SU-DHL-6 (cell line): Measurements from ENCODE around the gene FNDC11.
"Not testable (repeated sequence)": the region's sequence is repeated elsewhere in the genome, so short reads cannot be mapped to it uniquely, and the experiment has no call there.

Experiments
- H2AFZ ChIP-seq: fragments of 200-600 bp; sonication (generic); 2 replicates; pipeline ENCODE4 v1.6.1; 2014; ENCODE audit warnings: low read depth, mild to moderate bottlenecking, moderate library complexity, mixed read lengths, antibody characterized with exemption, low read length; ENCODE audit not compliant: severe bottlenecking
- H3F3A ChIP-seq: fragments of 200-600 bp; shearing (Covaris generic); 2 replicates; pipeline ENCODE4 v1.6.0; 2016; ENCODE audit warnings: antibody characterized with exemption, mild to moderate bottlenecking; ENCODE audit not compliant: insufficient read depth
- H3K27ac ChIP-seq: fragments of 200-600 bp; sonication (generic); 2 replicates; pipeline ENCODE4 v1.5.1; 2016; ENCODE audit warnings: low read depth, mild to moderate bottlenecking, low read length, moderate library complexity, mixed read lengths
- H3K27me3 ChIP-seq: fragments of 200-600 bp; sonication (generic), shearing (Covaris generic); 2 replicates; pipeline ENCODE4 v1.6.0; 2014; ENCODE audit warnings: mild to moderate bottlenecking, low read length
- H3K36me3 ChIP-seq: fragments of 200-600 bp; sonication (generic); 2 replicates; pipeline ENCODE4 v1.6.1; 2014; ENCODE audit warnings: mild to moderate bottlenecking, low read length, mixed read lengths
- H3K4me2 ChIP-seq: fragments of 300-600, 200-600 bp; shearing (Covaris generic), sonication (generic); 2 replicates; pipeline ENCODE4 v1.6.0; 2014; ENCODE audit warnings: low read length, low read depth, mild to moderate bottlenecking; ENCODE audit not compliant: poor library complexity, severe bottlenecking
- H3K4me3 ChIP-seq: fragments of 200-600 bp; sonication (generic); 2 replicates; pipeline ENCODE4 v1.5.1; 2014; ENCODE audit warnings: antibody characterized with exemption, low read length, mild to moderate bottlenecking, mixed read lengths; ENCODE audit not compliant: insufficient read depth, poor library complexity, severe bottlenecking
- H3K79me2 ChIP-seq: fragments of 200-600 bp; sonication (generic); 2 replicates; pipeline ENCODE4 v1.6.1; 2014; ENCODE audit warnings: mild to moderate bottlenecking, low read length, moderate library complexity; ENCODE audit not compliant: insufficient read depth
- H3K9ac ChIP-seq: fragments of 200-600 bp; sonication (generic); 2 replicates; pipeline ENCODE4 v1.7.0; 2014; ENCODE audit warnings: mild to moderate bottlenecking, low read length
- H3K9me2 ChIP-seq: fragments of 200-600 bp; sonication (generic); replicated peaks from 2 replicates; pipeline ENCODE4 v1.6.1; 2014; ENCODE audit warnings: low read length; ENCODE audit not compliant: insufficient read depth
- H3K9me3 ChIP-seq: fragments of 200-600 bp; sonication (generic); 2 replicates; pipeline ENCODE4 v1.6.1; 2014; ENCODE audit warnings: low read length, mixed read lengths; ENCODE audit not compliant: insufficient read depth
- H4K20me1 ChIP-seq: fragments of 200-600 bp; sonication (generic); 2 replicates; pipeline ENCODE4 v1.6.1; 2014; ENCODE audit warnings: low read depth, mild to moderate bottlenecking, antibody characterized with exemption, low read length, moderate library complexity, mixed read lengths
- CTCF ChIP-seq: fragments of 200-600 bp; sonication (generic); IDR thresholded peaks from one replicate; pipeline ENCODE4 v1.5.1; 2017; ENCODE audit warnings: antibody characterized with exemption, mild to moderate bottlenecking, low read length, moderate library complexity; ENCODE audit not compliant: insufficient read depth, poor library complexity, severe bottlenecking
- EZH2phosphoT487 ChIP-seq: fragments of 200-600 bp; sonication (generic), shearing (Covaris generic); conservative IDR thresholded peaks from 2 replicates; pipeline ENCODE4 v1.6.1; 2018; ENCODE audit warnings: mild to moderate bottlenecking, antibody characterized with exemption, low read length, moderate library complexity, mixed read lengths

FNDC11 gene

GRCh38 chr20:63513207-63513606 is 40.8 kb upstream of the FNDC11 start:
- Histone ChIP-seq H2AFZ (no peak overlapping the region), H3K36me3 (no peaks in the 10 kb centered on the region), H3K4me2 (no peak overlapping the region)

GRCh38 chr20:63514520-63514919 is 39.4 kb upstream of the FNDC11 start:
- H3K27ac ChIP-seq, H3K4me3 ChIP-seq, H4K20me1 ChIP-seq, H3F3A ChIP-seq, H3K27me3 ChIP-seq, H3K36me3 ChIP-seq, H2AFZ ChIP-seq, H3K9me3 ChIP-seq, H3K79me2 ChIP-seq, H3K4me2 ChIP-seq, H3K9me2 ChIP-seq, H3K9ac ChIP-seq: not testable (repeated sequence)

More at GRCh38 chr20:63513207-63513606, 40.8 kb upstream of the FNDC11 start:
- H3K4me3 ChIP-seq, result no peak overlapping the region
- no peaks in the 10 kb centered on the region for H4K20me1 ChIP-seq
- no peak overlapping the region for H3K27ac ChIP-seq
- H3K9me2 ChIP-seq, result no peaks in the 10 kb centered on the region
- no peak for TF ChIP-seq EZH2phosphoT487
- H3K9ac ChIP-seq, result no peak overlapping the region
- H3K79me2 ChIP-seq, result no peaks in the 10 kb centered on the region
- H3K27me3 ChIP-seq, result no peaks in the 10 kb centered on the region
- H3F3A ChIP-seq, result no peaks in the 10 kb centered on the region
- H3K9me3 ChIP-seq, result no peaks in the 10 kb centered on the region

- H3K9me3 ChIP-seq, result no peaks in the 10 kb centered on the region
- no peak overlapping the region for H3K27ac ChIP-seq
- H3K9ac ChIP-seq, result no peak overlapping the region
Measured at GRCh38 chr20:63517376-63518309, 36.3 kb upstream of the FNDC11 start.

GRCh38 chr20:63518351-63518861 is 35.6 kb upstream of the FNDC11 start:
- Histone ChIP-seq H3K36me3 (peaks cover 3% of the 10 kb centered on the region; the same call in 1 of the 2 replicates), H3K9ac (no peak overlapping the region), H3K27ac (no peak overlapping the region), H3K9me2 (no peaks in the 10 kb centered on the region), H3F3A (no peaks in the 10 kb centered on the region), H3K27me3 (no peaks in the 10 kb centered on the region), H3K9me3 (no peaks in the 10 kb centered on the region), H4K20me1 (no peaks in the 10 kb centered on the region), H3K4me2 (no peak overlapping the region), H3K79me2 (no peaks in the 10 kb centered on the region), H3K4me3 (no peak overlapping the region), H2AFZ (no peak overlapping the region)
- TF ChIP-seq EZH2phosphoT487, result no peak
- no peak for TF ChIP-seq CTCF

More at GRCh38 chr20:63517376-63518309, 36.3 kb upstream of the FNDC11 start:
- no peaks in the 10 kb centered on the region for H3K79me2 ChIP-seq
- H3K27me3 ChIP-seq, result no peaks in the 10 kb centered on the region
- H3K9me2 ChIP-seq, result no peaks in the 10 kb centered on the region
- H4K20me1 ChIP-seq, result no peaks in the 10 kb centered on the region
- H2AFZ ChIP-seq, result no peak overlapping the region
- H3K4me3 ChIP-seq, result no peak overlapping the region
- no peaks in the 10 kb centered on the region for H3F3A ChIP-seq
- H3K4me2 ChIP-seq, result no peak overlapping the region
- TF ChIP-seq CTCF (no peak), EZH2phosphoT487 (no peak)
- peaks cover 3% of the 10 kb centered on the region; the same call in 1 of the 2 replicates for H3K36me3 ChIP-seq
